Naive B cell (primary cell): ENCODE results near the gene TAF5L. TPM values are rescaled to one million over a fixed set of nuclear protein-coding genes. Genes with fewer than 3 reads are reported as not detected.
A peak's percentile ranks its signal among the peaks of the same experiment; 100 is the strongest.
"Not testable (repeated sequence)": the region's sequence is repeated elsewhere in the genome, so short reads cannot be mapped to it uniquely, and the experiment has no call there.

ENCODE experiments used
- ATAC-seq, 2 donors: fragments of 150-1000 bp; cut with Tn5 transposase; 2 replicates each; pipeline ENCODE4 v1.10.0; 2021; ENCODE audit warnings: low read depth in 2 of 2, mild to moderate bottlenecking in 2 of 2, moderate library complexity in 2 of 2
- DNase-seq: peaks from one replicate; pipeline ENCODE4 v3.0.0; 2022
- H3K27ac Mint-ChIP-seq, 6 donors: one replicate each; pipeline ENCODE4 v1.8.0; 2020 to 2022; ENCODE audit warnings: mild to moderate bottlenecking in 6 of 6, mixed read lengths in 6 of 6, moderate library complexity in 5 of 6, inconsistent platforms in 2 of 6
- H3K27me3 Mint-ChIP-seq, 3 donors: one replicate each; pipeline ENCODE4 v1.8.0; 2021 to 2022; ENCODE audit warnings: mixed read lengths in 3 of 3, mild to moderate bottlenecking in 1 of 3
- H3K36me3 Mint-ChIP-seq, 2 donors: one replicate each; pipeline ENCODE4 v1.8.0; 2020 to 2022; ENCODE audit warnings: mixed read lengths in 2 of 2, inconsistent platforms in 1 of 2, mild to moderate bottlenecking in 1 of 2
- H3K4me1 Mint-ChIP-seq, 3 donors: one replicate each; pipeline ENCODE4 v1.8.0; 2020 to 2022; ENCODE audit warnings: mixed read lengths in 3 of 3, inconsistent platforms in 1 of 3, mild to moderate bottlenecking in 1 of 3, moderate library complexity in 1 of 3
- H3K4me3 Mint-ChIP-seq, 8 donors: one replicate each; pipeline ENCODE4 v1.8.0; 2020 to 2022; ENCODE audit warnings: mild to moderate bottlenecking in 8 of 8, mixed read lengths in 8 of 8, moderate library complexity in 8 of 8, inconsistent platforms in 2 of 8
- H3K9me3 Mint-ChIP-seq, 7 donors: one replicate each; pipeline ENCODE4 v1.8.0; 2020 to 2022; ENCODE audit warnings: mixed read lengths in 7 of 7, mild to moderate bottlenecking in 5 of 7, inconsistent platforms in 2 of 7, moderate library complexity in 1 of 7
- polyA plus RNA-seq, 6 donors: library from polyadenylated mRNA; unstranded; fragments of 300-500 nt; fragmentation: Illumina TruSeq; gene quantifications; one replicate each; pipeline ENCODE4 v1.2.3, GENCODE V29; 2021; ENCODE audit warnings: low read depth in 6 of 6

TAF5L gene
- polyA plus RNA-seq, 6 donors from 2014 or later: 4.5 to 7.8 (median 5.1) TPM

- peak overlapping the region in 1 of 8 donors; percentile 45 for H3K4me3 Mint-ChIP-seq
- H3K27ac Mint-ChIP-seq: no peak overlapping the region
- no peak for DNase-seq
- peaks cover 8 to 9% (median 8%) of the 10 kb centered on the region in 3 donors for H3K4me1 Mint-ChIP-seq
- peaks cover 0 to 4% (median 0%) of the 10 kb centered on the region in 3 donors for H3K27me3 Mint-ChIP-seq
- no peaks in the 10 kb centered on the region for H3K9me3 Mint-ChIP-seq
- ATAC-seq: no peak
- H3K36me3 Mint-ChIP-seq: no peaks in the 10 kb centered on the region
Observed at GRCh38 chr1:229563241-229563640, 62.7 kb downstream of the TAF5L start.

GRCh38 chr1:229562686-229563085 is 63.2 kb downstream of the TAF5L start:
- ATAC-seq (no peak), DNase-seq (no peak)
- no peaks in the 10 kb centered on the region for H3K36me3 Mint-ChIP-seq
- H3K4me1 Mint-ChIP-seq: peaks cover 8 to 9% (median 9%) of the 10 kb centered on the region in 3 donors
- no peak overlapping the region for H3K27ac Mint-ChIP-seq
- H3K27me3 Mint-ChIP-seq: peaks cover 0 to 4% (median 0%) of the 10 kb centered on the region in 3 donors
- H3K4me3 Mint-ChIP-seq: peak overlapping the region in 1 of 8 donors; percentile 45
- no peaks in the 10 kb centered on the region for H3K9me3 Mint-ChIP-seq

- ATAC-seq (no peak), DNase-seq (no peak)
- peak overlapping the region in 2 of 8 donors; percentile 43 to 64 for H3K4me3 Mint-ChIP-seq
- H3K27ac Mint-ChIP-seq: no peak overlapping the region
- no peaks in the 10 kb centered on the region for H3K36me3 Mint-ChIP-seq
- H3K27me3 Mint-ChIP-seq: no peaks in the 10 kb centered on the region
- H3K9me3 Mint-ChIP-seq: no peaks in the 10 kb centered on the region
- peaks cover 20 to 25% (median 21%) of the 10 kb centered on the region in 3 donors for H3K4me1 Mint-ChIP-seq
Observed at GRCh38 chr1:229561141-229561540, 64.8 kb downstream of the TAF5L start.

- ATAC-seq, H3K36me3 Mint-ChIP-seq, DNase-seq, H3K27me3 Mint-ChIP-seq, H3K27ac Mint-ChIP-seq, H3K9me3 Mint-ChIP-seq: not testable (repeated sequence)
- H3K4me3 Mint-ChIP-seq: peak overlapping the region in 5 of 8 donors; percentile 32 to 96 (median 90)
- peaks cover 23 to 33% (median 24%) of the 10 kb centered on the region in 3 donors for H3K4me1 Mint-ChIP-seq
Observed at GRCh38 chr1:229560124-229560523, 65.8 kb downstream of the TAF5L start.

- not testable (repeated sequence) for DNase-seq, ATAC-seq, H3K36me3 Mint-ChIP-seq, H3K9me3 Mint-ChIP-seq, H3K27me3 Mint-ChIP-seq
- Mint-ChIP-seq H3K27ac (peak overlapping the region in 5 of 6 donors; percentile 60 to 95 (median 82)), H3K4me1 (peaks cover 28 to 39% (median 30%) of the 10 kb centered on the region in 3 donors), H3K4me3 (peak overlapping the region; percentile 90 to 97 (median 96))
Observed at GRCh38 chr1:229559336-229559801, 66.6 kb downstream of the TAF5L start.

GRCh38 chr1:229558460-229559335 is 67.2 kb downstream of the TAF5L start, which contains the start of gene ABCB10:
ABCB10 (minus strand) TSS chr1:229558707; CDS start chr1:229558652, 55 bp downstream.
- peak; percentile 89 for DNase-seq
- no peaks in the 10 kb centered on the region for H3K9me3 Mint-ChIP-seq
- no peaks in the 10 kb centered on the region for H3K36me3 Mint-ChIP-seq
- peaks cover 31 to 45% (median 36%) of the 10 kb centered on the region in 3 donors for H3K4me1 Mint-ChIP-seq
- no peaks in the 10 kb centered on the region for H3K27me3 Mint-ChIP-seq
- peak; percentile 79 to 82 for ATAC-seq
- H3K27ac Mint-ChIP-seq: peak within 1 kb of the TSS in 5 of 6 donors; percentile 70 to 95 (median 88)
- peak within 1 kb of the TSS; percentile 91 to 97 (median 96) for H3K4me3 Mint-ChIP-seq

GRCh38 chr1:229557913-229558414 is 68.0 kb downstream of the TAF5L start:
- H3K27ac Mint-ChIP-seq: peak overlapping the region in 3 of 6 donors; percentile 68 to 88 (median 85)
- H3K9me3 Mint-ChIP-seq: no peaks in the 10 kb centered on the region
- DNase-seq (no peak), ATAC-seq (peak; percentile 13 to 18)
- peak overlapping the region; percentile 79 to 97 (median 90) for H3K4me3 Mint-ChIP-seq
- peaks cover 31 to 49% (median 36%) of the 10 kb centered on the region in 3 donors for H3K4me1 Mint-ChIP-seq
- H3K27me3 Mint-ChIP-seq: no peaks in the 10 kb centered on the region
- no peaks in the 10 kb centered on the region for H3K36me3 Mint-ChIP-seq

- peaks cover 31 to 55% (median 42%) of the 10 kb centered on the region in 3 donors for H3K4me1 Mint-ChIP-seq
- DNase-seq: no peak
- ATAC-seq: no peak
Observed at GRCh38 chr1:229557200-229557850, 68.6 kb downstream of the TAF5L start.

GRCh38 chr1:229554886-229555621 is 70.9 kb downstream of the TAF5L start:
- H3K9me3 Mint-ChIP-seq: no peaks in the 10 kb centered on the region
- DNase-seq: no peak
- no peaks in the 10 kb centered on the region for H3K27me3 Mint-ChIP-seq
- H3K36me3 Mint-ChIP-seq: no peaks in the 10 kb centered on the region
- H3K4me3 Mint-ChIP-seq: no peak overlapping the region
- peaks cover 31 to 63% (median 52%) of the 10 kb centered on the region in 3 donors for H3K4me1 Mint-ChIP-seq
- peak overlapping the region in 1 of 6 donors; percentile 60 for H3K27ac Mint-ChIP-seq
- no peak for ATAC-seq

More at GRCh38 chr1:229557200-229557850, 68.6 kb downstream of the TAF5L start:
- no peaks in the 10 kb centered on the region for H3K36me3 Mint-ChIP-seq
- H3K27ac Mint-ChIP-seq: peak overlapping the region in 3 of 6 donors; percentile 51 to 85 (median 68)
- H3K9me3 Mint-ChIP-seq: no peaks in the 10 kb centered on the region
- no peaks in the 10 kb centered on the region for H3K27me3 Mint-ChIP-seq
- peak overlapping the region; percentile 79 to 97 (median 90) for H3K4me3 Mint-ChIP-seq

GRCh38 chr1:229553621-229554130 is 72.2 kb downstream of the TAF5L start:
- Mint-ChIP-seq H3K4me1 (peaks cover 23 to 55% (median 42%) of the 10 kb centered on the region in 3 donors), H3K27ac (peak overlapping the region in 1 of 6 donors; percentile 16), H3K4me3 (peak overlapping the region in 3 of 8 donors; percentile 45 to 60 (median 47)), H3K9me3 (no peaks in the 10 kb centered on the region), H3K27me3 (no peaks in the 10 kb centered on the region), H3K36me3 (peaks cover 0 to 4% of the 10 kb centered on the region in 2 donors)
- no peak for DNase-seq
- ATAC-seq: no peak

GRCh38 chr1:229552732-229553131 is 73.2 kb downstream of the TAF5L start:
- Mint-ChIP-seq H3K27me3 (no peaks in the 10 kb centered on the region), H3K4me3 (no peak overlapping the region), H3K36me3 (peaks cover 0 to 4% of the 10 kb centered on the region in 2 donors), H3K27ac (no peak overlapping the region), H3K4me1 (peaks cover 23 to 54% (median 42%) of the 10 kb centered on the region in 3 donors), H3K9me3 (no peaks in the 10 kb centered on the region)
- DNase-seq (no peak), ATAC-seq (no peak)

GRCh38 chr1:229550812-229551567 is 74.9 kb downstream of the TAF5L start:
- Mint-ChIP-seq H3K9me3 (no peaks in the 10 kb centered on the region), H3K36me3 (peaks cover 0 to 4% of the 10 kb centered on the region in 2 donors), H3K27ac (peak overlapping the region in 2 of 6 donors; percentile 10 to 89), H3K4me1 (peaks cover 10 to 37% (median 29%) of the 10 kb centered on the region in 3 donors), H3K4me3 (peak overlapping the region in 1 of 8 donors; percentile 3), H3K27me3 (no peaks in the 10 kb centered on the region)
- DNase-seq: no peak
- no peak for ATAC-seq
